Right lobe of liver (tissue), 4 donors: ENCODE measurements around the gene ACBD6.

Experiments used
- CTCF ChIP-seq, 4 donors: fragments of 200-600 bp in 3 of 4; fragments of 450-650 bp in 1 of 4; IDR thresholded peaks; one replicate each; pipeline versions ENCODE4 v1.5.1 to v1.8.0; 2016 to 2022; ENCODE audit warnings: antibody characterized with exemption in 4 of 4, mild to moderate bottlenecking in 2 of 4
- POLR2A ChIP-seq: fragments of 450-650 bp; IDR thresholded peaks from one replicate; pipeline ENCODE4 v1.6.1; 2017; ENCODE audit warnings: antibody characterized with exemption, mild to moderate bottlenecking
- donor health status: DM: no; HTN: no; CAD: no.
- donor health status: DM: no; HTN: no; CAD: no.
- donor health status: DM: no; HTN: yes; CAD: no.

- TF ChIP-seq CTCF (IDR thresholded peaks at IDR 0.05) (no peak), POLR2A (no peak)
Observed at GRCh38 chr1:180392427-180393145, 109.8 kb downstream of the ACBD6 start.
